H1 (cell line): ENCODE data around the gene RPL23. TPM values are rescaled to one million over a fixed set of nuclear protein-coding genes. Genes with fewer than 3 reads are reported as not detected.

ENCODE experiments used
- CTCF ChIA-PET: fragments of 300-600 bp; sonication (Branson Sonifier 250); formaldehyde crosslinking; loops from one replicate; lab custom pipeline; 2021; ENCODE audit not compliant: partially characterized antibody; lab: Charles Lee
- POLR2A ChIA-PET: fragments of 300-600 bp; sonication (Branson Sonifier 250); formaldehyde crosslinking; loops from one replicate; lab custom pipeline; 2021; ENCODE audit warnings: inconsistent platforms; ENCODE audit not compliant: partially characterized antibody; lab: Charles Lee
- DNase-seq, 2 experiments: peaks; one replicate each; pipeline versions ENCODE4 v3.0.0 to v3.0.0-alpha.2; 2010 to 2022; ENCODE audit warnings: low spot score in 2 of 2, low read depth in 1 of 2, mixed read lengths in 1 of 2
- FAIRE-seq: peaks from 2 replicates; lab custom pipeline; 2011; peaks lifted over from hg19 to GRCh38; lab: Jason Lieb, UNC
- H2AFZ ChIP-seq: 2 replicates; pipeline ENCODE4 v1.8.1; 2012; ENCODE audit warnings: low read length, inconsistent platforms
- H2AK5ac ChIP-seq: 2 replicates; pipeline ENCODE4 v1.6.1; 2013; ENCODE audit warnings: low read depth, low read length
- H2BK120ac ChIP-seq: replicated peaks from 2 replicates; pipeline ENCODE3; 2013; ENCODE audit warnings: low read depth, low read length, inconsistent platforms
- H2BK12ac ChIP-seq: 2 replicates; pipeline ENCODE4 v1.6.1; 2013; ENCODE audit warnings: low read depth, low read length
- H2BK15ac ChIP-seq: 2 replicates; pipeline ENCODE4 v1.6.1; 2013; ENCODE audit warnings: low read length
- H2BK20ac ChIP-seq: 2 replicates; pipeline ENCODE4 v1.6.1; 2013; ENCODE audit warnings: low read length
- H2BK5ac ChIP-seq: 2 replicates; pipeline ENCODE4 v1.6.1; 2013; ENCODE audit warnings: low read depth, low read length
- H3K14ac ChIP-seq: 2 replicates; pipeline ENCODE4 v1.6.1; 2013; ENCODE audit warnings: inconsistent platforms; ENCODE audit not compliant: insufficient read length
- H3K18ac ChIP-seq: 2 replicates; pipeline ENCODE4 v1.6.1; 2013; ENCODE audit warnings: low read length; ENCODE audit errors: extremely low read depth
- H3K23ac ChIP-seq: 2 replicates; pipeline ENCODE4 v1.6.1; 2013; ENCODE audit warnings: inconsistent platforms; ENCODE audit not compliant: insufficient read length
- H3K23me2 ChIP-seq: 2 replicates; pipeline ENCODE4 v1.6.1; 2013; ENCODE audit warnings: low read depth, low read length
- H3K27ac ChIP-seq: 2 replicates; pipeline ENCODE4 v1.6.1; 2011; ENCODE audit warnings: low read depth, low read length, inconsistent platforms
- H3K27me3 ChIP-seq, 4 experiments: replicated peaks in 1 of 4; 1 replicate in 1 of 4; 2 replicates in 3 of 4; pipeline versions ENCODE4 v1.6.1 to v1.8.1; 2011 to 2013; ENCODE audit warnings: low read length in 3 of 4, mild to moderate bottlenecking in 3 of 4, inconsistent platforms in 2 of 4, mixed read lengths in 2 of 4, moderate library complexity in 1 of 4; ENCODE audit not compliant: control insufficient read depth in 3 of 4, insufficient read depth in 3 of 4; ENCODE audit errors: extremely low read depth in 1 of 4
- H3K36me3 ChIP-seq, 4 experiments: 2 replicates each; pipeline versions ENCODE4 v1.6.1 to v1.8.1; 2011 to 2013; ENCODE audit warnings: mild to moderate bottlenecking in 4 of 4, low read length in 3 of 4, moderate library complexity in 2 of 4, control low read depth in 1 of 4, inconsistent platforms in 1 of 4; ENCODE audit not compliant: insufficient read depth in 4 of 4, control insufficient read depth in 2 of 4
- H3K4ac ChIP-seq: replicated peaks from 2 replicates; pipeline ENCODE3; 2013; ENCODE audit warnings: low read length, low read depth, mixed read lengths, inconsistent platforms; ENCODE audit not compliant: insufficient read length
- H3K4me1 ChIP-seq, 4 experiments: replicated peaks in 1 of 4; 1 replicate in 1 of 4; 2 replicates in 3 of 4; pipeline versions ENCODE4 v1.6.1 to v1.8.1; 2011 to 2013; ENCODE audit warnings: low read length in 3 of 4, inconsistent platforms in 2 of 4, mixed read lengths in 1 of 4; ENCODE audit not compliant: insufficient read depth in 4 of 4, control insufficient read depth in 3 of 4
- H3K4me2 ChIP-seq, 2 experiments: 2 replicates each; pipeline versions ENCODE4 v1.6.1 to v1.8.1; 2011 to 2013; ENCODE audit warnings: low read depth in 2 of 2, low read length in 2 of 2, control low read depth in 1 of 2, inconsistent platforms in 1 of 2, mild to moderate bottlenecking in 1 of 2; ENCODE audit not compliant: insufficient read depth in 1 of 2
- H3K4me3 ChIP-seq, 4 experiments: fragments of 200-600, 300-600 bp in 1 of 4; sonication (generic), shearing (Covaris generic), sonication (Bioruptor Twin) in 1 of 4; 2 replicates each; pipeline versions ENCODE4 v1.5.1 to v1.8.1; 2011 to 2016; ENCODE audit warnings: low read length in 4 of 4, low read depth in 3 of 4, control low read depth in 2 of 4, inconsistent platforms in 2 of 4, mild to moderate bottlenecking in 2 of 4, mixed read lengths in 1 of 4, moderate library complexity in 1 of 4; ENCODE audit not compliant: insufficient read depth in 2 of 4; ENCODE audit errors: extremely low read depth in 1 of 4
- H3K56ac ChIP-seq: replicated peaks from 2 replicates; pipeline ENCODE3; 2013; ENCODE audit warnings: low read depth, mild to moderate bottlenecking, mixed read lengths, low read length, inconsistent platforms; ENCODE audit not compliant: insufficient read length
- H3K79me1 ChIP-seq: 2 replicates; pipeline ENCODE4 v1.6.1; 2013; ENCODE audit warnings: low read depth, low read length, control low read depth
- H3K79me2 ChIP-seq, 2 experiments: 2 replicates each; pipeline versions ENCODE4 v1.6.1 to v1.8.1; 2012 to 2013; ENCODE audit warnings: low read length in 2 of 2, mild to moderate bottlenecking in 2 of 2, inconsistent platforms in 1 of 2; ENCODE audit not compliant: insufficient read depth in 2 of 2, control insufficient read depth in 1 of 2
- H3K9ac ChIP-seq, 4 experiments: replicated peaks in 1 of 4; 1 replicate in 1 of 4; 2 replicates in 3 of 4; pipeline versions ENCODE4 v1.6.1 to v1.8.1; 2011 to 2013; ENCODE audit warnings: low read depth in 3 of 4, low read length in 3 of 4, control low read depth in 2 of 4, mild to moderate bottlenecking in 2 of 4, moderate library complexity in 2 of 4, inconsistent platforms in 1 of 4; ENCODE audit errors: extremely low read depth in 1 of 4
- H3K9me3 ChIP-seq, 2 experiments: 2 replicates each; pipeline versions ENCODE4 v1.6.1 to v1.8.1; 2012 to 2013; ENCODE audit warnings: mild to moderate bottlenecking in 2 of 2, moderate library complexity in 2 of 2, control low read depth in 1 of 2, inconsistent platforms in 1 of 2, low read depth in 1 of 2, low read length in 1 of 2, mixed read lengths in 1 of 2; ENCODE audit not compliant: insufficient read depth in 2 of 2
- H4K20me1 ChIP-seq, 2 experiments: replicated peaks in 1 of 2; 2 replicates each; pipeline versions ENCODE3 to v1.8.1; 2011 to 2013; ENCODE audit warnings: inconsistent platforms in 2 of 2, low read length in 2 of 2, mild to moderate bottlenecking in 1 of 2; ENCODE audit not compliant: insufficient read depth in 2 of 2, control insufficient read depth in 1 of 2
- H4K5ac ChIP-seq: 2 replicates; pipeline ENCODE4 v1.6.1; 2013; ENCODE audit warnings: low read length, low read depth, mixed read lengths, inconsistent platforms; ENCODE audit not compliant: insufficient read length
- H4K8ac ChIP-seq: 2 replicates; pipeline ENCODE4 v1.8.0; 2013; ENCODE audit warnings: mild to moderate bottlenecking, moderate library complexity, low read length, inconsistent platforms; ENCODE audit not compliant: insufficient read depth; ENCODE audit errors: extremely low read depth
- H4K91ac ChIP-seq: replicated peaks from 2 replicates; pipeline ENCODE3; 2013; ENCODE audit warnings: low read length, mixed read lengths, inconsistent platforms; ENCODE audit not compliant: insufficient read length
- TBP ChIP-seq: IDR thresholded peaks from 2 replicates; pipeline ENCODE4 v1.6.1; 2011; ENCODE audit warnings: low read depth, low read length, improper control_type of control experiment
- WGBS, 2 experiments: shearing (Covaris generic) in 1 of 2; methylation state at CpG; one replicate each; pipeline versions ENCODE4 v1.1.6 to v1.1.7; 2013 to 2015; ENCODE audit warnings: low lambda C conversion rate in 2 of 2, mixed read lengths in 2 of 2, inconsistent platforms in 1 of 2, low coverage in 1 of 2, missing lambda C conversion rate in 1 of 2; ENCODE audit not compliant: insufficient replicate concordance in 2 of 2, insufficient coverage in 1 of 2, insufficient read length in 1 of 2; ENCODE audit errors: extremely low coverage in 1 of 2, missing lambda C conversion rate in 1 of 2; 5-methylcytosine and 5-hydroxymethylcytosine counted together
- polyA plus RNA-seq, 7 experiments: library from polyadenylated mRNA; depleted of rRNA in 3 of 7; stranded (reverse) in 5 of 7; unstranded in 2 of 7; fragments of >200 nt in 5 of 7; fragments of 200-250 nt in 2 of 7; gene quantifications; 1 replicate in 5 of 7; 2 replicates in 1 of 7; 4 replicates in 1 of 7; pipeline versions ENCODE4 v1.2.1 to v1.2.3, GENCODE V29; 2011 to 2013; ENCODE audit warnings: missing spikeins in 2 of 7, mixed read lengths in 2 of 7
- total RNA-seq: library from RNA; stranded (reverse); fragmentation: NEBNext Ultra II Directional; extraction: Animal tissue kit (Norgen Biotek cat#: 25700); gene quantifications from 2 replicates; pipeline ENCODE4 v1.2.1, GENCODE V29; 2021
- TF ChIP-seq, protein P1 (sequence below): IDR thresholded peaks from 2 replicates; pipeline ENCODE4 v1.6.1; 2012; ENCODE audit warnings: inconsistent platforms

The RPL23 gene
- total and polyA plus RNA-seq, 2 of the 8 experiments (the other 6 are each of a cell fraction or from before 2014, with no cell fraction given), result 2,148 to 2,502 TPM

DNA sequence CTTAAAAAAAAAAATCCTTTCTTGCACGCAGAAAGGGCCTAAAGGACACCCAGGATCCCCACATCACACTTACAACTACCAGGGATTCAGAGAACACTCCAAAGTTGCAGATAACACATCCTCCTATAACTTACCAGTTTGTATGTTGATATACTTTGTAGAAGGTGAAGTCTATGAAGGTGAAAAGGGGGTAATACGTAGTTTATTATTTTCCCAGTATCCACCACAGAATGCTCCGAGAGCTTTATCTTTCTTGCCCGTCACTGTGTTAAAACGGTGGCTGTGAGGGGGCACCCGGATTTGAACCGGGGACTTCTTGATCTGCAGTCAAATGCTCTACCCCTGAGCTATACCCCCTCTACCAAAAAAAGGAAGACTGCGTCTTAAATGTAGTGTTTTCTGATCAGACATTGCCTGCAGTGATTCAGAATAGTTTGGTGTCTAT is 7.9 kb upstream of the RPL23 start:
- H3K9ac ChIP-seq, result no peak overlapping the region
- H3K79me1 ChIP-seq, result no peaks in the 10 kb centered on the region
- TF ChIP-seq, protein P1, sequence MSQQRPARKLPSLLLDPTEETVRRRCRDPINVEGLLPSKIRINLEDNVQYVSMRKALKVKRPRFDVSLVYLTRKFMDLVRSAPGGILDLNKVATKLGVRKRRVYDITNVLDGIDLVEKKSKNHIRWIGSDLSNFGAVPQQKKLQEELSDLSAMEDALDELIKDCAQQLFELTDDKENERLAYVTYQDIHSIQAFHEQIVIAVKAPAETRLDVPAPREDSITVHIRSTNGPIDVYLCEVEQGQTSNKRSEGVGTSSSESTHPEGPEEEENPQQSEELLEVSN, result no peak
- peak; percentile 99 for TF ChIP-seq TBP
- H3K9me3 ChIP-seq, result no peaks in the 10 kb centered on the region
- H3K23me2 ChIP-seq, result no peaks in the 10 kb centered on the region
- no peak overlapping the region for H3K14ac ChIP-seq
- H3K27me3 ChIP-seq, result no peaks in the 10 kb centered on the region
- ChIA-PET POLR2A (interaction anchor here (0.9 to 24.3 kb wide), 3 partner anchors 12 to 42 kb away, joined by 3 to 468 read pairs (median 3); partner anchors contain the start of gene RPL23), CTCF (interaction anchor here (0.6 to 1.4 kb wide), 5 partner anchors 10 to 144 kb away, joined by 3 to 4 read pairs (median 4); no protein-coding TSS in a partner anchor)
- H4K5ac ChIP-seq, result no peak overlapping the region
- H3K23ac ChIP-seq, result no peak overlapping the region
- H4K8ac ChIP-seq, result no peak overlapping the region
- no peak overlapping the region for H2AK5ac ChIP-seq
- DNase-seq, result no peak
- no peak overlapping the region for H2AFZ ChIP-seq
- H3K27ac ChIP-seq, result no peak overlapping the region
- no peaks in the 10 kb centered on the region for H3K36me3 ChIP-seq
- peak; percentile 7 for FAIRE-seq
- H3K4me3 ChIP-seq, result no peak overlapping the region
- no peak overlapping the region for H3K4ac ChIP-seq
- no peak overlapping the region for H2BK20ac ChIP-seq
- no peak overlapping the region for H2BK15ac ChIP-seq
- H3K18ac ChIP-seq, result no peak overlapping the region
- H4K91ac ChIP-seq, result no peak overlapping the region
- no peaks in the 10 kb centered on the region for H4K20me1 ChIP-seq
- no peak overlapping the region for H2BK5ac ChIP-seq
- no peaks in the 10 kb centered on the region for H3K79me2 ChIP-seq
- no peak overlapping the region for H2BK120ac ChIP-seq
- H3K4me1 ChIP-seq, result no peaks in the 10 kb centered on the region
- H2BK12ac ChIP-seq, result no peak overlapping the region
- 73% methylated on average over 8 of the region's 8 CpGs; no CpG with 5 or more reads in 1 of the 2 experiments for WGBS, 2 experiments
- H3K4me2 ChIP-seq, result no peak overlapping the region
- H3K56ac ChIP-seq, result no peak overlapping the region
